ENCODE measurements around the gene GADD45B.

- TF ChIP-seq CTCF (IDR thresholded peaks at IDR 0.05) (no peak), POLR2A (IDR thresholded peaks at IDR 0.05) (no peak)
These were observed 7.2 kb downstream of the GADD45B start for GRCh38 chr19:2483084-2483483.
